Thyroid gland (tissue), 4 donors: ENCODE measurements around the gene ZYX.

Experiments
- CTCF ChIP-seq, 6 experiments: fragments of 200-600 bp in 3 of 6; fragments of 450-650 bp in 3 of 6; sonication (generic) in 3 of 6; IDR thresholded peaks; one replicate each; pipeline ENCODE4 v1.5.1; 2016 to 2019; ENCODE audit warnings: antibody characterized with exemption in 6 of 6, mild to moderate bottlenecking in 2 of 6, inconsistent platforms in 1 of 6, moderate library complexity in 1 of 6
- POLR2A ChIP-seq, 2 donors: fragments of 450-650 bp; IDR thresholded peaks; one replicate each; pipeline ENCODE4 v1.6.1; 2017; ENCODE audit warnings: antibody characterized with exemption in 2 of 2, mild to moderate bottlenecking in 2 of 2, moderate library complexity in 1 of 2

GRCh38 chr7:143390773-143391317 is 9.7 kb downstream of the ZYX start:
- TF ChIP-seq CTCF (IDR thresholded peaks at IDR 0.05) (no peak), POLR2A (IDR thresholded peaks at IDR 0.05) (no peak)
